HG02678 (cell line): Measurements from ENCODE around the gene SPAG5.

Experiments used
- ATAC-seq: cut with Tn5 transposase; IDR thresholded peaks from one replicate; pipeline ENCODE4 v1.9.1; 2021; ENCODE audit warnings: mild to moderate bottlenecking, moderate library complexity; ENCODE audit not compliant: unreplicated experiment

Gene SPAG5

DNA sequence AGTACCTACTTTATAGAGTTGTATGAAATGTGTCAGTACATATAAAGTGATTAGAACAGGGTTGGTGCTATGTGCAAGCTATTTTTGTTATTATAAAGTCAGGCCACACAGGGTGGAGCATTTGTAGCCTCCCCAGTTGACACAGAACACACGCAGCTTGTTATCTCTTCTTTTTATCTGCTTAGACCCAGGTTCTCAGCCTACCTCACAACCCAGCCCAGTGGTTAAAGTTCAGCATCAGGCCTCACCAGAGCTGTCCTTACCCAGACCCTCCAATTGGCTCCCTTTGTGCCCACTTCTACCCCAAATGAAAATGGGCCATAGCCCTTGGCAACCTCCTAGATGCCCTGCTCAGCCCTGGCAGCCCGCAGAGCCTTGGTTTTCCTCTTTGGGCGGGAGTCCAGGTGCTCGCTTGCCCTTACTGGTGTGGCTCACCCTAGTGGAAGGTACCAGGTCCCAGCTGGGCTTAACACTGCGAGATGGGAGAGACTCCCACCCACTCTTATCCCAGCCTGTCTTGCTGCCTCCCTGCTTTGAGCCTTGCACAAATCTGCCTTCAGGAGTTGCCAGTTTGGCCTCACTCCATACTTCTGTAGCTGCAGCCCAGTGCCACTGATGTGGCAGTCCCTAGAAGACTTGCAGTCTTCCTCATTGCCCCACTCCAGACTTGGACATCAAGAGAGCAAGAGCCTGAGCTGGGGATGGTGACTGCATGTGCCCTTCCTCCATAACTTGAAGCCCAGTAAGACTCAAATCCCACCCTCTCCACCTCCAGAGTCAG is 26.4 kb downstream of the SPAG5 start:
- no peak for ATAC-seq

DNA sequence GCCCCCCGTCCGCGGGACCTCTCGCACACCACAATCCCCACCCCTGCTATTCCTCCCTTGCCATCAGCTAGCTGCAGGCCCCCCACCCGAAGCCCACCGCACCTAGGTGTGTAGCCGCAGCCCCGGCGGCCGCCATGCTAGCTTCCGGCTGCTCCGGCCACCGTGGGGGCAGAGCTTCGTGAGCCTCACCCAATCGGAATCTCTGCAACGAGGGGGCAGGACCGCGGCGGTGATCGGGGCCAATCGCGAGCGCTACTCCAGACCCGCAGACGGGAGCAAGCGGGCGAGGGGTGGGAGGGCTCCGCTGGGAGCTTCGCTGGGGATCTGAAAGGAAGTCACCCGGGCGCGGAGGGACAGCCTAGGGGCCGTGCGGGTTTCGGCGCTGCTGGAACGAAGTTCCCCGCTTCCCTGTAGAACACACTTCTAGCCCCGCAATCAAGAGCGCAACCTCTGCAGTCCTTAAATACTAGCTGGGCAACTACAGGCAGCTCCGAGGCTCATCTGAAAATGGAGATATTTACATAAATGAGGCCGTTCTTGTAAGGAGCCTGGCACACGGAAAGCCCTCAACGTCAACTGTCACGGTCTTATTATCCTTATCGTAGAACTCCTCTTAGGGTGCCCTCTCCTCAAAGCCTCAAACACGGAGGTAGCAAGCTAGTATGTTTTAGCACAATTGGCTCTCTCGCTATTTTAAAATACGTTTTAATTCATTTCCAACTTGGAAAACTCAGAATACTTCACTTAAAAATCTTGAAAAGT is 27.3 kb downstream of the SPAG5 start, which contains the start of gene PIGS:
Gene PIGS, minus strand, starts transcription at position 164 of the 762 bp plus-strand sequence. Its CDS starts 28 bp downstream, at position 136.
- peak; percentile 91 for ATAC-seq

DNA sequence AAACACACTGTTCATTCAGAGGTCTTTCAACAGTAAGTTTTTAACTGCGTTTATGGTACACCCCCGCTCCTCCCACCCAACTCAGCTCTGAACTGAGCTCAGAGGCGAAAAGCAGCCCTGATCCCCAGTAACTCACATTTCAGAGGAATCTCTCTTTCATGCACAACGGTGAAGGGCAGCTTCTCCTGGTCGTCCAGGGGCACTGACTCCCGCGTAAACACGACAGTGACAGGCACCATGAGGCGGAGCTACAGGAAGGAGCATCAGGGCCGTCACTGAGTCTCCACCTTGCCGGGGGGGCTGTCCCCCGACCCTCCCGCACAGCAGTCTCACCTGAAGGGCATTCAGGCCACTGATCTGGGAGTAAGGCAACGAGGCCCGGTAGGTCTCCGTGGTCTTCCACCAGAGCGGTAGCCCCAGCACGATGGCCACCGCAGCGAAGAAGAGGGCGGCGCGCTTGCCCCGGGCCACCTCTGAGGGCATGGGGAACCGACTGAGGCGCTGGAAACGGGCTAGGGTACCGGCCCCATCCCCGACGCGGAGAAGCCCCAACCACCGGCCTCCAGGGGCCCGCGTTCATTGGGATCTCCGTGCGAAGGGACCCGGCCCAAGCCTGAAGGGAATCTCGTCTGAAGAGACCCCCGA is 28.0 kb downstream of the SPAG5 start:
- ATAC-seq, result peak; percentile 17

DNA sequence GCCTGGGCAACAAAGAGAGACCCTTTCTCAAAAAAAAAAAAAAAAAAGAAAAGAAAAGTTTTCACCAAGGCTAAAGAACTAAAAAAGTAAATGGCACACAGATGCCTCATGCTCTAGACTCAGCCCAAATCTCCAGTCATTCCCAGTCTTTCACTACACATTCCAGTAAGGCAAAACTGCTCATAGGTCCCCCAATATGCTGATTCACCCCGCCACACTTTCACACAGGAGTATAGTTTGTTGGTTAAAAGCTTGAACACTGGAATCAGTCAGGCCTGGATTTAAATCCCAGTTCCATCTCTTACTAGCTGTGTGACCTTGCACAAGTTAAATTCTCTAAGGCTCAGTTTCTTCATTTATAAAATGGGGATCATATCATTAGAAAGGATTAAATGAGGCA is 29.4 kb downstream of the SPAG5 start:
- ATAC-seq, result no peak

DNA sequence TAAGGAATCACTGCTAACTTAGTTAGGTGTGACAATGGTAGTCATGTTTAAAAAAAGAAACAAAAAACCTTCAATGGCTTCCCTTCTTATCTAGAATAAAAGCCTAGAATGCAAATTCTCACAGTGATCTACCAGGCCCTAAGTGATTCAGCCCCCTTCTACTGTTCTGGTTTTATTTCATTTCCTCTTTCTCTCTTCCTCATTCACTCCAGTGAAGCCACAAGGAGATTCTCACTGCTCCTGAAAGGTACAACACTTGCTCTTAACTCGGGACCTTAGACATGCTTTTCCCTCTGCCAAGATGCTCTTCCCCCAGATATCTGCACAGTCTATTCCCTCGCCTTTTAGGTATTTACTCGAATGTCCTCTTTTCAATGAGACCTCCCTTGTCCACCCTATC is 31.2 kb downstream of the SPAG5 start:
- no peak for ATAC-seq

DNA sequence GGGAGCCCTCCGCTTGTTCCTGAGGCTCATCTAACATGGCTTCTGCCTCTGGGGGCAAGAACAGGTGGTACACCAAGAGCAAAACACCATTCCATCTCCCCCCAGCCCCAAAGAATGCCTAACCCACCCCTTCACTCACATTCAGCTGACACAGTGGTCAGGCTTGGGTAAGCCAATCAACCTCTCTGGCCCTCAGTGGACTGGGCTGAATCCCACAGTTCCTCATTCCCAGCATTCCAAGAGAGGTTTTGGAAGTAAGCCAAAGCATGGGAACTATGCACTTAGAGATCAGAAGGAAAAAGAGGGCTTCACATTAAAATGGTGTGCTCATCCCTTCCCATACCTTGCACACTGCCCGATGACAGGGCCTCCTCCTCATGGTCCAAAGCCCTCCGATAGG is 35.4 kb downstream of the SPAG5 start:
- no peak for ATAC-seq

DNA sequence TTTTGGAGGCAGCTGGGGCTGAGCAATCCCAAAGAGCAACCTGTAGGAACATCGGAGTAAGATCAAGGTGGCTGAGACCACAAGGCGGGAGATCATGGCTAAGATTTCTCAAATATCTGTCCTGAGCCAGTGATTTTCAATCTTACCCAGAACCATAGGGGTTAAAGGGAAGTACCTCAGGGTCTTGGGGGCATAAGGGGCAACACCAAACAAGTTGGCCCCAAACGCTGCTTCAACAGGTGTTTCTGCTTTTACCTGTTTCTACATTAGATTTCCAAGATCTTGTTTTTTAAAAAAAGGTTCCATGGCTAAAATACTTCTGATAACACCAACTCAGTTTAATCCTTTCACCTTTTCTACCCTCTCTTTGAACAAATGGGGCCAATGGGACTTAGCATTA is 43.8 kb downstream of the SPAG5 start:
- no peak for ATAC-seq

DNA sequence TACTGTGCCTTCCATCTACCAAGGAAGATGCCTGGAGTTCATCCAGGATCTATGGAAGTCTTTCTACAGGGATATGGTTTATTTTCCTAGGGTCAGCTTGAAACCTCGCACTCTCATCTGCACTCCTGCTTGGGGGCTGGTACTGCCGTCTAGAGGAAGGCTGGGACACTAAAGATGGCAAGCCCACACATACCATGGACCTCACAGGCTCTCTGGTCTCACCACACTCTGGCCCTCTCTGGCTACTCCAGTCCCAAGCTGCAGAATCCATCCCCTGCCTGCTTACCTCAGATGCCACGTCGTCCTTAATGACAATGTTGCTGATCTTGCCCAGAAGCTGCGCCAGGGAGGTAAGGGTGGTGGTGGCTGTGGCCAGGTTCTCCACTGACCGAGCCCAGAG is 44.3 kb downstream of the SPAG5 start:
- no peak for ATAC-seq

DNA sequence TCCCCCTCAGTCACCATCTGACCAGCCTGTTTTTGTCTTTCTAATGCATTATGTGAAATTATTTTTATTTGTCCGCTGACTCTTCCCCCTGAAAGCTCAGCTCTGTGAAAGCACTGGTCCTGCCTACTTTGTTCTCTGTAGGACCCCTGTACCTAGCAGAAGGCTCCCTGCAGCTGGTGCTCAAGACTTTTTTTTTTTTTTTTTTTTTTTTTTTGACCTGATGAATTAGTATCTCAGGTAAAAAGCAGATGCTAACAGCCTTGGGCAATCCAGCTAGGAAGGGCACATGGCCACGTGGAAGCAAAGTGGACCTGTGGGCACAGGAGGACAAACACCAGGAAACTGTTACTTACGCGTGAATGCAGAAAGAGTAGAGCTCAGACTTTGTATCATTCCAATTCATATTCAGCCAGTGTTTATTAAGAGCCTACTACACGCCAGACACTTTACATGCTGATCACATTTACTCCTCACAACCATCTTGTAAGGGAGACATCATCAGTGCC is 45.8 kb downstream of the SPAG5 start:
- ATAC-seq, result no peak

DNA sequence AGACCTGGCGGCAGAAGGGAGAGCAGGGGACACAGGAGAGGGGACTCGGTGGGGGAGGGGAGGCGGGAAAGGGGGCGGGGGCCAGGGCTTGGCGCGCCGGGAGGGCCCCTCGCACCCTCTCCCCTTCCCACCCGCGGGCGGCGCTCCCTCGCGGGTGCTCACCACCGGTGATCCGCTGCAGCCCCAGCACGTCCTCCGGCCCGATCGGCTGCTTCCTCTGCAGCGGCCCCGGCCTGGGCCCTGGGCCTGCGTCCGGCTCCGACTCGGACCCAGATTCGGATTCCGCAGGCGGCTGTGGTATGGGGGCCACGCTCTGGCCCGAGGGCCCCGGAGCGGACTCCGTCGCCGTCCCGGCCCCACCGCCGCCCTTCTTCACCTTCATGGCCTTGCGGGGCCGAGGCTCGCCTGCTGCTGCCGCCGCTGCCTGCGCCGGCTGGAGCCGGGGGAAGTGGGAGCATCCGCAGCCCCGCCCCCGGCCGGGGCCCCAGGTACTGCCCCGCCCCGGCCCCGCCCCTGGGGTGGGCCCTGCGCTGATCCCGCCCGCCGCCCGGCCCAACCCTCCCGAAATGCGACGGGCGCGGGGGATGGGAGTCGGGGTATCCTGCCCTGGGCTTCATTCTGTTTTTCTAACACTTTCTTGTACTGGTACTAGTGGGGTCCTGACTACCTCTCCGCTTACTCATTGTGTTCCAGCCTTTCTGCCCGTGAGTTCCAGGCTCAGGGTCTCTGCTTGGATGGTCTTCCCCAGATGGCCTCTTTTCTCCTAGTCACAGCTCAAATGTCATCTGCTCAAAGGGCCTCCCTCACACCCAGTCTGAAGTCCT is 46.4 kb downstream of the SPAG5 start, which contains the start of gene UNC119:
Gene UNC119, minus strand, starts transcription at position 449 of the 824 bp plus-strand sequence. Its CDS starts 67 bp downstream, at position 382.
- peak; percentile 64 for ATAC-seq

DNA sequence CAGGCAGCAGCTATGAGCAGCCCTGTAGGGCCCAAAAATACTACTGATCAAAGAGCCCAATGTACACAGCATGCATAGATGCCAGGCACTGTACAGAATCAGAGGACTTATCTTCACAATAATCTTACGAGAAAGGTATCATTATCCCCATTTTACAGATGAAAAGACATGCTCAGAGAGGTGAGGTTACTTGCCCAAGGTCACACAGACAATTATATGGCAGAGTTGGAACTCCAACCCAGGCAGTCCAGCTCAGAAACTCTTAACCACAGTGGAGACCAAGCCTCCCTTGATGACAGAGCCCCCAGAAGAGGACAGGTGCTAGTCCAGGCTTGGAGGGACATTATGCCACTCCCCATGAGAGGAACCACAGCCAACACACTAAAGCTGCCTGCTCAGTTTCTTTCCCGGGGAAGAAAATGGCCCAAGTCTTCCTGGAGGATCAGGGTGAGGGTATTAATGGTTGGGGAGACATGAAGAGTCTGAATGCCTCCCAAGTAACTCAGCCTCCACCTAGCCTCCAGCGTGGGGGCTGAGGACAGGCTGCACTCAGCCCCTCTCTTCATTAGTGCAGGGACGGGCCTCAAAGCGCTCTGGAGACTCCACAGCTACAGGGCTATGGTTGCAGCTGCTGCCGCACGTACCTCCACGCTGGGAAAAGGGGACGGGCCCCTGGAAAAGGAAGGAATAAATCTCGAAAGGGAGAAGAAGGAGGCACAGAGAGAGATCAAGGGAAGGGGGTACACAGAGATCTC is 47.2 kb downstream of the SPAG5 start:
- ATAC-seq, result no peak

DNA sequence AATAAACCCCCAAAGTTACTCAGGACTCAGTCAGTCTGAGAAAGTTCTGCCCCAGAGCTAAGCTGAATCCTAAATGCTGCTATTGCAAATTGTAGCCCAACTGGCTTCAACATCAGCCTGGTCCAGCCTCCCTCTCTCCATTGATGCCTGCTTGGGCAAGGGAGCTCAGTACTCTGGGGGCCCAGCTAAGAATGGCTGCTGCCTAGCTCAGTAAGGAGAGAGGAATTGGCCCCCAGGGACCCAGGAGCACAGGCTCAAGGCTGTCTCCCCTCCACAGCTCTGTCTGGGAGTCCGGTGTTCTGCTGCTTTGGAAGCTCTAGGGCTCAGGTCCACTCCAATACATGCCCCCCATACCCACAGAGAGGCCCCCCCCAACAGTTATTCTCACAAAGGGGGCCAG is 48.0 kb downstream of the SPAG5 start:
- no peak for ATAC-seq

DNA sequence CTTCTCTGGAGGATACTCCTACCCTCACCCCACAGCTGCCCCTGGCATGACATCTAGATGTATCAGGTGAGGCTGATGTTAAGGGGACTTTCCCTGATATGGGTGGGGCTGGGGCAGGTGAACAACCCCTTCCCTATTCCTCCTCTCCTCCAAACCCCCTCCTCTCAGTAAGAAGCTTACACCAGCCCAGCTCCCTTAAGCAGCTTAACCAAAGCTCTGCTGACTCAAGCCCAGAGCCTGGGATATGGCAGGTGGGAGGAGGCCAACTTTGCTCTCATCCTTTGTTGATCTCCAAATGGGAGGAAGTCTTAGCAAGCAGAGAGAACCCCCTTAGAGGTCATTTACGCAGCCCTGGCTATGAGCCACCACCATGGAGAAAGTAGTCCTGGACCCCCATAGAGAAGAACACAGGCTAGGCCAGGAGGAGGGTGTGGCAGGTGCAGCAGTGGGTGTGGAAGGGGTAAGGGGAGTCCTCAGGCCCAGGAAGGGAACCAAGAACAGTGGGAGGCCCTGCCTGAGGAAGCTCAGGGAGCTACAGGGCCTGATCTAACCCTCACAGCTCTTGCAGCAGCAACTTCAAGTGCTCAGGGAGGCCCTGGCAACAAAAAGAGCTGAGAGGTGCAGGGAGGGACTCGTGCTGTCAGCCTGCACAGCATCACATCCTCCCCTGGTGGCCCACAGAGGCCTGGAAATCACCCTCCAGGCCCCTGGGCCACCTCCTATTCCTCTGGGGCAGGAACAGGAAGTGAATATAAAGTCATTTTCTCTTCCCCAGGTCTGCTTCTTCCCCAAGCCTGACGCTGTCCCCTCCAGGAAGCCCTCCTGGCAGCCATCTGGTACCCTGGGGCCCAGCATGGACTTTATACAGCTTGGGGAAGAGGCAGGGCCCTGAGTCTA is 49.3 kb downstream of the SPAG5 start:
- peak; percentile 46 for ATAC-seq

DNA sequence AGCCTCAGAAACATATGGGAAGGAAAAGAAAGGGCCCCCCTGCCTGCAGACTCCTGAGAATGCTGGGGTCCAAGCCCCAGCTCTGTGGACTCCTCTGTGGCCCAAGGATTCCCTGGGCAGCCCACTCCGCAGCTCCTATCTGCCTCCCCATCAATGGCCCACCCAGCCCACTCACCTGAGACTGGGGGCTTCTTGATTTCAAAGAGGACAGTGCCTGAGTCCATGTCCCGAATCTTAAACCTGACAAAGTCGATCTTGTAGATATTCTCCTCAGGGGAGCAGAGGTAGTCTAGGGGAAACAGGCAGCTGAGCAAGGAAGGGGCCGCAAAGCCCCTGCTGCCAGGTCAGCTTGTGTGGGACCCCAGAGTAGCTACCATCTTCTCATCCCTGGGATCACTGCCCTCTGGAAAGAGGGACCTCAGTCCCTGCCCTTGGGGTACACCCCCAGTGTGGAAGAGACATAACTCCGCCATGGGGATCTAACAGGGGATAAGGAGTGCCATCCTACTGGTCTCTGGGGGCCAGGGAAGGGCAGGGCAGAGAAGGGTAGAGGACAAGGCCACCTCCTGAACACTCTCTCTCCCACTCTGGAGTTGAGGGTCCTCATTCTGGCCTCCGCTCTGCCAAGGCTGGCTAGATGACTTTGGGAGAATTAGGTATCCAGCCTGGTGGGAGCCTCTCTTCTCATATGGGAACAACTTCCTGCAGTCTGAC is 50.3 kb downstream of the SPAG5 start:
- ATAC-seq, result no peak

DNA sequence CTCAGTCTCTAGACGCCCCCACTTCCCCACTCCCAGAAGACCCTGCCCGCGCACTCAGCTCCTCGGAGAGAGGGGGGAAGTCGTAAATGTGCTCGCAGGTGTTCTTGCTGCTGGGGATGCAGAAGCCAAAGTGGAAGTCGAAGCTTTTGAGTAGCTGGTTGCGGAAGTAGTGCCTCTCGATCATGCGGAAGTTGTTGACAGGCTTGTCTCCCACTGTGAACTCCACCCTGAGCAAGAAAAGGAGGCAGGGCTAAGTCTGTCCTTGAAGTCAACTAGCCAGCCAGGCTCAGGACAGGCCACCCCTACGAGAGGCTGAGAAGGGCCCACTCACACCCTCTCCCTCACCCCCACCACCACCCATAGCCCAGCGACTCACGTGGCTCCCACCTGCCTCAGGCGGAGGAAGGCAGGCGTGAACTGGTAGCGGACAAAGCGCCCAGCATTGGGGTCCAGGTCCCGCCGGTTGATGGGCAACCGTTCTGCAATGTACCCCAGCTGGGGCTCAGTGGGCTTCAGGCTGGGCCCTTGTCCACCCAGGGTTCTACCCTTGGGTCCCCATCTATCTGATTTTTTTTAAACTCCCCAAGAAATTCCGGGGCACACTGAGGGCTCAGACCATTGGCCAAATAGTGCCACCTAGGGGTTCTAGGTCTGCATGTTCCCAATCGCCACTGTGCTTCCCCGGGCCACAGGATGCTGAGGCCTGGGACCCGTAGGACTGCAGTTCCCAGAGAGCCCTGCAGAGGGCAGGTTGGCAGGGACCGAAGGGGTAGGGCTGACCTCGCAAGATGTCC is 51.0 kb downstream of the SPAG5 start:
- no peak for ATAC-seq

DNA sequence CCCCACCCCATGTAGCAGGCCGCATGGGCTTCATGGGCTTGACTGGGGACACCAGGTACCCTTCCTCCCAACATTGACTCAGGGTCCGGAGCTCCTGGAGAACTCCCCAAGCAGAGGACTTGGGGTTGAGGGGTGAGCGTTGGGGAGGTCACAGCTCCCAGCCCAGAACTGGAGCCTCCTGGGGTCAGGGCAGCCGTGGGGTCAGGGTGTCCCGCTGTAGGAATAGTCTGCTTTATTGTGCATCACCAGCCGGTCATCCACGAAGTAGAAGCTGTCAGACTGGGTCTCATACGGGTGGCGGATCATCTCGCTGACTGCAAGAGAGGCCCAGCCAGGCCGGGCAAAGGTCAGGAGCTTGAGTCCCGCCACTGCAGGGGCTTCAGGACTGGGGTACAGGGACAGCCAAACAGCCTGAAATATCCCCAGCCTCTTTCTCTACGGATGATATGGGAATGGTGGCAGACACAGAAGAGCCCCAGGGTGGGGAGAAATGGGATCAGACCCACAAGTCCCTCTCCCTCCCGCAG is 51.7 kb downstream of the SPAG5 start:
- no peak for ATAC-seq

DNA sequence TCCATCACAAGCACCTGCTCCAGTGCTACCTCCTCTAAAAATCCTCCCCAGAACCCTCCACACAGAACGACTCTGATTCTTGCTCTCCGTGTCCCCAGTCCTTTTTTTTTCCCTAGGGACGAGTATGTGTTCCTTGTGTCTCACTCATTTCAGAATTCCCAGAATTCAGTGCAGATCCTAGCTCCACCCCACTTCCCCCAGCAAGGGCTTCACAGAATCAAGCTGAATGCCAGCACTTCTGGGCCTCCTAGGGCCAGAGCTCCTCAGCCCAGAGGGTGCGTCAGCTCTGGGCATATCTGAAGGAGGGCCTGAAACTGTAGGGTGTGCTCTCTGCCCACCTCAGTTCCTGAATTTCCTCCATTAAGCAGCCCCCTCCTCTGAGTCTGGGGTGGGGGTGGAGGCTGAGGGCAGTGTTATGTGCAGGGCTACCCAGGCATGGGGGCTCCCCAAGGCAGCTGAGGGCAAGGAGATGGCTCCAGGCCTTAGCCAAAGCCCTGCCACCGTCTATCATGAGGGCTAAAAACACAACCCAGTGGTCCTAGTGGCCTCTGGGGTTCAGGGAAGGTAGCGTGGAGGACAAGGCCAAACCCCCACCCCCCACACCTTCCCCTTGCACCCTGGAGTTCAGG is 52.9 kb downstream of the SPAG5 start:
- no peak for ATAC-seq
